T1000 (cell line): ENCODE results near the gene ANKRD33B.
"Not testable (repeated sequence)": the region's sequence is repeated elsewhere in the genome, so short reads cannot be mapped to it uniquely, and the experiment has no call there.

ENCODE experiments used
- DNase-seq: peaks from one replicate; lab custom pipeline; 2025; ENCODE audit warnings: mixed read lengths; lab: John Stamatoyannopoulos, UW

Gene ANKRD33B

DNA sequence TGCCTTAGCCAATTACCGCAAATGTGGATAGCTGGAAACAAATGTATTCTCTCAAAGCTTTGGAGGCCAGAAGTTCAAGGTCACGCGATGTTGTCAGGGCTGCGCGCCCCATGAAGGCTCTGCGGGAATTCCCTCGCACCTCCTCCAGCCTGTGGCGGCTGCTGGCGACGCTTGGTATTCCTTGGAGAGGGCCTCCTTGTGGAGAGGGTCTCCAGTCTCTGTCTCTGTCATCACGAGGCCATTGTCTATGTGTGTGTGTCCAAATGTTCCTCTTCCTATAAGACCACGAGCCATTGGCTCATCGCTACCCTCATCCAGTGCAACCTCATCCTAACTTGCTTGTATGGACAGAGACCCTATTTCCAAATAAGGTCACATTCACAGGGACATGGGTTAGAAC, 97.5 kb downstream of the ANKRD33B start:
- DNase-seq: no peak

DNA sequence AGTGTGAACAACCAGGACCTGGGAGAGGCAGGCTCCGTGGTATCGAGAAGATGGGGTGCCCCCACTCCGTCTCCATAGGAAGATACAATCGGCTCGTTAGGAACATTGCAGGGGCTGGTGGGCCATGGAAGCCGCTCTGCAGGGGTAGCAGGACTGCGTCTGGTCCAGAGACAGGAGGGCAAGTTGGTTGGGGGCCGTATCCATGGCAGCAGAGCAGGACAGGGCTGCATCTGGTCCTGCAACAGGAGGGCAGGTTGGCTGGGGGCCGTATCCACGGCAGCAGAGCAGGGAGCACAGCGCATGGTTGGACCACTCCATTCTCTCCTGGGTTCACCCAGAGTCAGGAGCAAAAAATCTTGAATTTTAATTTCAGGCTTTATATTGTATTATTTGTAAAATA, 98.2 kb downstream of the ANKRD33B start:
- DNase-seq: no peak

DNA sequence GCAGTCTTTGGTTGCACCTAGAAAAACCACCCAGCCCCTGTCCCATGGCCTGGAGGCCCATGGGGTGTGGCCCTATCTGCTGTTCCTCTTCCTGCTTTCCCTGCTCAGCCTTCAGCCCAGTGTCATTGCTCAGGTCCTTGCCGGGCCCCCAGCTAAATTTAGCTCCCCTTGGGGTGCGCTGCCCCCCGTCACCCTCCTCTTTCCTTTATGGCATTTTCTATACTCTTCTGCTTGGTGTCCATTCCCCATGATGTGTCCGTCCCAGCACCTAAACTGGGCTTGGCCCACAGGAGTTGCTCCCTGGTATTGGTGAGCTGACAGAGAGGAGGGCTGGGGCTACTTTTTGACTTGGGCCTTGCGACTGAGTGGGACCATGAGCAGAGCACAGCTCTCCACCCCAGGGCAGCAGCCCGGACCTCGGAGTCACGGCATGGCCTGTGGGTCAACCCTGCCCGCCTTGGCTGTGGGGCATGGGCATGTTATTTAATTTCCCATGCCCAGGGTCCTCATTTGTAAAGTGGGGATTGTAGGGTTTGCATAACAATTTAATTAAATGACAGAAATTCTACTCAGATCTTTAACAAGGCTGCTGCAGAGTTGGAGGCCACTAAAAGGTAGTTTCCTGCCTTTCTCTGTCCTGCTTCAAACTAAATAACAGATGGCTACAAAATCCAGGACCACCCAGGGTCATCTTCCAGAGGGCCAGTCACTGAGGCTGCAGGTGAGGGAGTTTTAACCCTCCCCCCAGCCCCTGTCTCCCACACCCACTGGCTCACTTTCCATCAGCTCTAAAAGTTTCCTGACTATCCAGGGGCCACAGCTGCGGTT, 99.0 kb downstream of the ANKRD33B start:
- DNase-seq: no peak

DNA sequence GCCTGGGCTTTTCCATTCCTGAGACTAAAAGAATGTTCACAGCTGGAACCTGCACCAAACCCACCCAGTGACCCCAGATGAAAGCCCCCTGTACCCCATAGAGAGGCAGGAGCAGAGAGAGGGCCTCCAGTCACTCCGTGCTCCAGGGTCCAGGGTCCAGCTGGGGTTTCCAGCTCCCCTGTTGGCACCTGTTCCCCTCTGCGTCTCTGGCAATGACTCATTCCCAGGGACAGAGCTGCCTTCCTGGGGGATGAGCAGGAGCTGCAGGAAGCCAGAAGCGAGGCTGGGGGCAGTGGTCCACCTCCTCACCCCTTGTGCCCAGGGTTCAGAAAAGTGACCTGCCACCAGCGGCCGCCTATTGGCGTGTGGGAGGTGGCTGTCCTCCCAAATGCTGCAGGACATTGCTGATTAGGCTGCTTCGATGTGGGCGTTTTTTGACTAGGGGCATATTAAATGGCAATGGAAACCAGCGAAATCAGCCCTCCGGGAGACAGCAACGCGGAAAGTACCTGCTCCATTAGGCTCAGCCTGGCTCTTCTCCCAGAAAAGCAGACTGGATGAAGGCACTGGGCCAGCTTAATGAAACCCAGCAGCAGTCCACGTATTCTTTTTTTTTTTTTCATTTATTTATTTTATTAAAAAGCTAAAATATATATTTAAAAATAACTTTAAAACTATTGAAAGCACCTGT, 99.8 kb downstream of the ANKRD33B start:
- no peak for DNase-seq

DNA sequence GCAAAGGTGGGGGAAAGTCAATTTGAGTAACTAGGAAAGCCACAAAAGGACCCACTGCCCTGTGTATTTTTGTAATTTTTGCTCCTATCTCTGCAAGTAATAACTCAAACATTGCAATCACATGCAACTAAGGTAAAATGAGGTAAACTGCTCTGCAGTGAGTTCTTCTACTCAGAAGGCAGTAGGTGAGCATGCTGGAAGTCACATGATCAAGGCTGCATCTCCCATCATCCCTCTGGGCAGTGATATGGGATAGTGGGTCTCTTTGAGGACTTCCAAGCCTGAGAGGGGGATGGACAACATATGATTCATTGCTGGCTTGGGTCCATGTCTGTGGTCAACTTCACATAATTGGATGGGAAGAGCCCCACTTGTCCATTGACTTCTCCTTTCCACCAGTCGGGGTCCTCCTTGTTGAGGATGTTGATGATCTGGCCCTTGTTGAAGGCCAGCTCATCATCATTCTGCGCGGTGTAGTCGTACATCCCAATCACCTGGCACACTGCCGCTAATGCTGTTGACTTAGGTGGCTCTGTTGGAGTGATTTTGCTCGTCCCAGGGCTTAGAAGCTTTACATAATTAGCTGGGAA, 100.4 kb downstream of the ANKRD33B start:
- DNase-seq: not testable (repeated sequence)

DNA sequence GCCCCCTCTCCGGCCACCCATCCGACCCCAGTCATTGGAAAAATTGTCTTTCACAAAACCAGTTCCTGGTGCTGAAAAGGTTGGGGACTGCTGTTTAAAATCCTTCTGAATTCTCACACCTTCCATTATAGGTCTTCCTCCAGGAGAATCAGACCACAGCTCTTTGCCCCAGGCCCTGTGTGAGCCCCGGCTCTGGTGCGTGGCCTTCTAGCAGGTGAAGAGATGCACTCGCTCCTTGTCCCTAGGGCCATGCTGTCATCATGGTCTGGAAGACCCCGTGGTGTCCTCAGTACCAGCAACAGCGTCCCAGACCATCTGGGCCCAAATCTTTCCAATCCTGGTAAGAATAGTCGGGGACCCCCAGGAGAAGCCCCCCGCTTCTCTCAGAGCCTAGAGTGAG, 101.9 kb downstream of the ANKRD33B start:
- no peak for DNase-seq

DNA sequence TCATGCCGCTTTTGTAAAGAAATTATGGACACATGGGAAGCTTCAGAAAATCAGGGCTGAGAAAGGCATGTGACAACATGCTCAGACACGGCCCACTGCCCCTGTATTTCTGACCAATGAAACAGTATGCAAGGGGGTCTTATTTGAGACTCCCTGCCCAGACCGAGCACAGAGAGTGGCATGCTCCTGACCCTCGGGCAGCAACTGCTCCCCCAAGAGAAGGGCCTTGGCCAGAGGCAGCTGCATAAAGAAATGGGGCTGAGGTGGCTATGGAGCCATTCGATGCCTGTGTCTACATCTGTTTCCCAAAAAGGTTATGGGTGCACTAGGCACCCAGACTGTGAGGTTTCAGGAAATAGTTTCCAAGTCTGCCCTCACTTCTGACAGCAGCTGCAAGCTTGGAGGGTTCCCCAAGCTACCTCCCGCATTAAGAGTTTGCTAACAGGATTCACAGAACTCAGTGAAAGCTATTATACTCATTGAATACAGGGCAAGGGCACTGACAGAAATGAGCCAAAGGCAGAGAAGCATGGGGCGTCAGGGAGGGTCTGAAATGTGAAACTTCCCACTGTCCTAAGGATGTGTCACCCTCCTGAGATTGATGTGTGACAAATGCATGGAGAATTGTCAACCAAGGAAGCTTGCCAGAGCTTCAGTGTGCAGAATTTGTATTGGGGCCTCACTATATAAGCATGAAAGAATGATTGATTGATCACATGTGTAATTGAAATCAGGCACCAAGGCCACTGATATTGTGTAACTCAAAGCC, 102.8 kb downstream of the ANKRD33B start:
- no peak for DNase-seq

DNA sequence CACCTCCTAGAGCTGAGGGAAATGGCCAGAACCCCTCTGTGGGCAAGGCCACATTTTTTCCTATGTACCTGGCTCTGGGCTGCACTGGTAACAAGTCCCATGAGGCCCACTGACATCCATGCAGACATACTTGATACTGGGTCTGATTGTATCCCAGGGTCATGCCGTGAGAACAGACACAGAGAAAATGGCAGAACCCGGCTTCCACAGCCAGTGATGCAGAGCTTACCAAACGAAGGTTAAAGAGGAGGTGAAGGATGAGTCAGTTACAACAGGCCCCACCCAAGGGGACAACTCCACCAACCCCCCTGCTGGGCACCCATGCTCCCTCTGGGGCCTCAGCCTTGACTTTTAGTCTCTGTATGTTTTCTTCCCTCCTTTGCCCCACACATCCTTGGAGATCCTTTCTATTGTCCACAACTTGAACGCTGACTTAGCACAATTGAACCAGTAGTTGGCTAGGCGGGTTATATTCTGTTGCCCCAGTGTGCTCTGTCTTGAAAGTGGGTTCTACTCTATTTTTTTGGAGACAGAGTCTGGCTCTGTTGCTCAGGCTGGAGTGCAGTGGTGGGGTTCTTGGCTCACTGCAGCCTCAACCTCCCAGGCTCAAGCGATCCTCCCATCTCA, 103.7 kb downstream of the ANKRD33B start:
- DNase-seq: no peak

DNA sequence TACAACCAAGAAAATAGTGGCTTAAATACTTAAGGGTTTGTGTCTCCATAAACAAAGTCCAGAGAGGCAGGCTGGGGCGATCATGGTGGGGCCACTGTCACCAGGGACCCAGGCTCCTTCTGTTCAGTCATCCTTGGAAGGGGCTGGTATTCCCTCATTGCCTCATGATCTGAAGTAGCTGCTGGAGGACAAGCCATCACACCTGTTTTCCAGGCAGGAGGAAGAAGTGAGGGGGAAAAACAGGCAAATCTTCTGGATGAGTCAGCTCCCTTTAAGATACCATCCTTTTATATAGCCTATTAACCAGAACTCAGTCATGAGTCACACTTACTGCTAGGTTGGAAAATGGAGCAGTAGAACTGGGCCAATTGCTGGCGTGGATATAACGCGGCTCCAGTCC, 104.8 kb downstream of the ANKRD33B start:
- DNase-seq: no peak

DNA sequence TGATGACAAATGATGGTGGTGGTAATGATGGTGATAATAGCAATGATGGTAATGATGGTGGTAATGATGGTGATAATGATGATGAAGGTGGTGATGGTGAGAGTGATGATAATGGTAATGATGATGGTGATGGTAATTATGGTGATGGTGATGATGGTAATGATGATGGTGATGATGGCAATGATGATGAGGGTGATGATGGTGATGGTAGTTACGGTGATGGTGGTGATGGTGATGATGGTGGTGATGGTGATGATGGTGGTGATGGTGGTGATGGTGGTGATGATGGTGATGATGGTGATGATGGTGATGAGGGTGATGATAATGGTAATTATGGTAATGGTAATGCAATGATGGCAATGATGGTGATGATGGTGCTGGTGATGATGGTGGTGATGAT, 106.1 kb downstream of the ANKRD33B start:
- no peak for DNase-seq

DNA sequence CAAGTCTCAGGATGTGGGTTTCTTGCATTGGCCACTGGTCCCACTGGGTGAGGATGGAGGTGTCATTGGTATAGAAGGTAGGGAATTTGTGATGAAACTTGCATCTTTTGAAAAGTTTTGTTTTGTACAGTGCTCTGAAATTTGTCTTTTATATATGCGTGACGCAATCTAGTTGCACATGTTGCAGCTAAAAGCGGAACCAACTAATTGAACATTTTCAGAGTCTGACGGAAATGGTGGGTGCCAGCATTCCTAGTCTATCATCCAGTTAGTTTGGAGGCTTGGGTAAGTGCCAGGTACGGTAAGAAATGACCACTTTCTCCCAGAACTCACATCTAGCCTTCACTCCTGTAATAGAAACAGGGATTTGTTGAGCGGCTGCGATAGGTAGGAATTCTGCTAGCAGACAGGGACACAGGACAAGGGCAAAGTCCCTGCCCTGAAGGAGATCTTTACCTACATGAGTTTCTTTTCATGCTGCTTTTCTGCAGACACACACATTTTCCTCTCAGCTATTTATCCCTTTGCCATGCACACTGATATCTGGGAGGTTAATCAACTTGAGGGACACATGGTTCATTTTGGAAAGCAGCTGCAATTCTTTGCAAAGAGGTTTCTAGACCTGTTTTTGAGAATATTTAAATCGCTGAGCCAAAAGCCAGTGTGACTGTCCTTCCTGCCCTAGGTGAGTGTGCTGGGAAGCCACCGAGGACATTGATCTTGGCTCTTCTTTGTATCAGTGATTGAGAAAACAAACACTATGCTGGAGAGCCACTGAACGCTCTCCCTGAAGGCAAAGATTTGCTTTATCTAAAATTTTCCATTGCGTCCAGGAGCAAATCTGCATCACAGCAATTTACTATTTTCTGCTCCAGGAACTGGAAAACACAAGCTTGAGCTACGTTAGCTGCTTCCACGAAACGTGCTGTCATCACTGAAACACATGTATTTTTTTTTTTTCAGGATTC, 107.5 kb downstream of the ANKRD33B start:
- DNase-seq: no peak

DNA sequence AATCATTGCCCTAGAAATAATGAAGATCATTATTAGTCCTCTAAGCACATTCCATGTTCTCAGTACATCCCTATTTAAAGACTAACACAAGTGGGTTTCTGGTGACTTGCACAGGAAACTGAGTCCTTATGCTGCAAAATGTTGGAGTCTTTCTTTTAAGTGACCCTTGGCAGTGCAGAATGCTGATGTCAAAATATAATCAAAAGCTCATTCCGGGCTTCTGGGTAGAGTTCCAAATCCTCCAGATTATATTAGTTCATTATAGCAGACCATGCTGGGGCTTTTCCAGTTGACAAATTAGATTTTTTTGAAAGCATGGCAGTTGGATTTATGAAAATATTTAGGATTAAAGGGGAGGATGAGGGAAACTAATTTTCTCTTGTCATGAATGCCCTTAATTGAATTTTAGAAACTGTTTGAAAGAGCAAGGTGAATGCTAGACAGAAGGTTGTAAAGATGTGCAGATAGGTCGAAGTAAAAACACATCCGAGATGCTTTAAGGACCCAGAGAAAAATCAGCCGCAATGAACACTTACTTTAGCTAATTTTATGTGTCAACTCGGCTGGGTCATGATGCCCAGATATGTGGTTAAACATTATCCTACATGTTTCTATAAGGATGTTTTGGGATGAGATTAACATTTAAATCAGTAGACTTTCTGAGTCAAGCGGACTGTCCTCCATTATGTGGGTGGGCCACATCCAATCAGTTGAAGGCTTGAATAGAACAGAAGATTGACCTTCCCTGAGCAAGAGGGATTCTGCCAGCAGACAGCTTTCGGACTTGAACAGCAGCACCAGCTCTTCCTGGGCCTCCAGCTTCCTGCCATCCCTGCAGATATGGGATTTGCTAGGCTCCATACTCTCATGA, 108.5 kb downstream of the ANKRD33B start:
- DNase-seq: no peak

DNA sequence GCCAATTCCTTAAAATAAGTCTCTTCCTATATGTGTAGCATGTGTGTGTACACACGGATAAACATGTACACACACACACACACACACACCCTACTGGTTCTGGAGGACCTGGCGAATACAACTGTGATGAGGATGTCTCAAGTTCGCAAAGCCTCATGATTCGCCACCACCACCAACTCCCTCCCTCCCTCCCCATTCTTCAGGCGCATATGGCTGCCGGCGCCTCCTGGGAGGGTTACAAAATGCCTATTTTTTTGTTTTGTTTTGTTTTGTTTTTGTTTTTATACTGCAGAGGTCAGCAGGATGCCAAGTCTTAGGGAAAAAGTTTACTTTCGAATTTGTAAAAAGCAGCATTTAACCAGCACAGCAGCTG, 109.1 kb downstream of the ANKRD33B start:
- no peak for DNase-seq

DNA sequence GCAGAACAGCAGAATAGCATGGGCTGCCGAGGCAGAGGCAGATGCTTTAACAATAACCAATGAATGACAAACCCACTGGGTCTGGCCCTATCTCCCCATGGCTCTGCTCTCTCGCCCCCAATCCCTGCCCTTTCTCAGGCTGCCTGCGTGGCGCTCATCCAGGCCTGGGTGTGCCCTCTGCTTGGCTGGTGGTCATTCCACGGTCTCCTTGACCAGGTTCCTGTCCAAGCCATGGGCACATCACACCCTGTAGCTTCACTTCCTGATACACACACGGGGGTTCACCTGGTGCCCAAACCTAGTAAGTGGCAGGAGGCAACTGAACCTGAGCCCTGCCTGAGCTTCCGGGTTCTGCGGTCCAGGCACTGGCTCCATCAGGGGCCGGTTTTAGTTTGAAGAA, 109.5 kb downstream of the ANKRD33B start:
- DNase-seq: no peak

DNA sequence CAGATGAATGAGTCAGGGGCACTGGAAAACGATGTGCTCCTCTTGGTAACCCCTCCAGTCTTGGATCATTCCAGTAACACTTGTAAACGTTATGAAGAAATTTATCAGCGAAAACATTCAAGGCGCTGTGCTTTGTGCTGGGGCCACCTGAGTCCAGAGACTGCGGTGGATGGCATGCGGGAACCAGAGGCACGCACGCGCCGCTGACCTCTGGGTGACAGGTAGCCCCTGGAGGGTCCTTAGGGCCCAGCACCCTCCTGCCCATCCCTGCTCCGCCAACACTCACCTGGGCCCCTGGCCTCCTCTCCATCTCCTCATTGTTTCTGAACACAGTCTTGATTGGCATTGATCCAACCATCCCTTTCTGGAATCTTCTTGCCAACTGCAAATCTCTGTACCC, 110.2 kb downstream of the ANKRD33B start:
- DNase-seq: no peak

DNA sequence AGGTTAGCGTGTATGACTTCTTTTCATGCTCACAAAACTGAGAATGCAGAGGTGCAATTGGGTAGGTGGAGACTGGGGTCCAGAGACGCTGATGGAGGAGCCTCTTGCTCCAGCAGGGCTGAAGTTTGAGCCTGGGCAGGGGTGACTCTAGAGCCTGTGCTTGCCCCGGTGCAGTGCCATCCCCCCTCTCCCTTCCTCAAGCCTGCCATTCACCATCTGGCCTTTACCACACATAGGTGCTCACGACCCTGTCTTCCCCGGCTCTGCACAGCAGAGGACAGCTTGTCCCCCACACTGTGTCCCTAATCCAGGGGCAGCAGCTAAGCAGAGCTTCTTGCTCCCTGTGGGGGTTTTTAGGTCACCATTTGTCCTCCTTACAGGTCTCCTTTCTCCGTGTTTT, 110.7 kb downstream of the ANKRD33B start:
- no peak for DNase-seq

DNA sequence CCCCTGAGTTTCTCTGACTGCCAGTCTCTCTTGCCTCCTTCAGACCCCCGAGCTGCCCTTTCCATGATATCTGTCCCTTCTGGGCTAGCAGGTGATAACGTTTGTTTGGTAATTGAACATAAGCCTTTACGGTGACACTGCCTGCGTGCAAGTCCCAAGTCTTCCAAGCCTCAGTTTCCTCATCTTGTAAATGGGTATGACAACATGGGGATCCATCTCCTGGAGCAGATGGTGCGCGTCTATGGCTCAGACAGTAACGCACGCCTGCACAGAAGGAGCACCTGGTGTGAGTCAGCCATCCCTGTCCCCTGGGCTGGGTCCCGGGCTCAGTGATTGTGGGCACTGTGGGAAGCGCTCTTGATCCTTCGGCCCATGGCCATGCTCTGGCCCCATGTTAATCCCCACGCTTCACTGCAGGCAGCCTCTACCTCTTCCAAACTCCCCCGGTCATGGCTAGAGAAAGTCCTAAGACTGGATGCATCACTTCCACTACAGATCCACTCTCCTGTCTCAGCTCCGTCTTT, 111.4 kb downstream of the ANKRD33B start:
- no peak for DNase-seq

DNA sequence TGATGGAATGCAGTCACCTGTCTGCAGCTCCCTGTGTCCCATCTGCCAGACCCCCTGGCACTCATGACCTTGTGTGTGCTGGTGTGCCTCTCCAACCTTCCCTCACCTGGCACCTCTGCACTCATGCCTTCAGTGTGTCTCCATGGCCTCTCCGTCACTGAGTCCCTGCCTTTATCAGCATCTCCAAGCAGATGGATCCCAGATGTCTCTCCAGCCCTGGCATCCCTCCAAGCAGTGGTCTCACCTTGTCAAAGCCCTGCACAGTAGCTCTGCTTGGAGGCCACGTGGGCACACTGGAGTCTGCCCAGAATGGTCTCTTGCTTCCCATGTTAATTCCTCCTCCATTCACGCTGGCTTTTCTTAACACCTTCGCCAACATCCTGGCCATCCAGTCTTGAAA, 112.4 kb downstream of the ANKRD33B start:
- DNase-seq: no peak

DNA sequence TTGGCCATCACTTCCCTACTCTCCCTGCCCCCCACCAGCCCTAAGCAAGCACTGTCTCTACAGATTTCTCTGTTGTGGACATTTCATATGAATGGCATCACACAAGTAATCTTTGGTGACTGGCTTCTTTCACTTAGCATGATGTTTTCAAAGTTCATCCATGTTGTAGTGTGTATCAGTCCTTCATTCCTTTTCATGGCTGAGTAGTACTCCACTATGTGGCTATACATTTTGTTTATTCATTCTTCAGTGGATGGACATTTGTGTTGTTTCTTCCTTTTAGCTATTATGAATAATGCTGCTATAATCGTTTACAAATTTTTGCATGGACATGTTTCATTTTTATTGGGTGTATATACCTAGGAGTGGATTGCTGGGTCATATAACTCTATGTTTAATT, 113.1 kb downstream of the ANKRD33B start:
- DNase-seq: no peak

DNA sequence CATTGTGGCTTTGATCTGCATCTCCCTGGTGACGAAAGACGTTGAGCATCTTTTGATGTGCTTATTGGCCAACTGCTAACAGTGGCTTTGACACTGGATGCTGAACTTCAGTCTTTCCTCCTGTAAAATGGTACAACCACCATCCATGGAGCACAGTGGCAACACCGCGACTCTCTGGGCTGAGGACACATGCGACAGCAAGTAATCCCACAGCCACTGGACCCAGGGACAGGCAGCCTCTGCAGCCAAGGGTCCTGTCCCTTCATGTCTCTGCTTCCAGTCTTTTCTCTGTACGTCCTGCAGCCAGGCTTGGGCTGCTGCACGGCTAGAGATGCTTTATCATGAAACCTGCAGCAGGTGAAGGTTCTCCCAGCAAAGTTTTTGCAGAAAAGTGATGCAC, 113.7 kb downstream of the ANKRD33B start:
- no peak for DNase-seq
